Thyroid gland (tissue), 4 donors: ENCODE results near the gene VPS35L. TPM values are rescaled to one million over a fixed set of nuclear protein-coding genes. Genes with fewer than 3 reads are reported as not detected.

Experiments used
- DNase-seq, 2 donors: peaks; one replicate each; pipeline ENCODE4 v3.0.0-alpha.2; 2019
- H3K27ac ChIP-seq, 3 donors: fragments of 200-600 bp; sonication (generic); 1 replicate in 2 of 3; 2 replicates in 1 of 3; pipeline ENCODE4 v1.5.1; 2016 to 2019; ENCODE audit warnings: mild to moderate bottlenecking in 1 of 3, moderate library complexity in 1 of 3
- H3K27me3 ChIP-seq: fragments of 200-600 bp; sonication (generic); one replicate; pipeline ENCODE4 v1.5.1; 2019
- H3K36me3 ChIP-seq, 2 donors: fragments of 200-600 bp; sonication (generic); one replicate each; pipeline ENCODE4 v1.5.1; 2016 to 2019
- H3K4me1 ChIP-seq, 2 donors: fragments of 200-600 bp; sonication (generic); one replicate each; pipeline ENCODE4 v1.5.1; 2017 to 2019
- H3K4me3 ChIP-seq, 3 donors: fragments of 200-600 bp; sonication (generic); replicated peaks in 1 of 3; 1 replicate in 2 of 3; 2 replicates in 1 of 3; pipeline ENCODE4 v1.5.1; 2016; ENCODE audit warnings: mild to moderate bottlenecking in 1 of 3
- H3K9me3 ChIP-seq: fragments of 200-600 bp; sonication (generic); one replicate; pipeline ENCODE4 v1.5.1; 2017
- CTCF ChIP-seq, 6 experiments: fragments of 200-600 bp in 3 of 6; fragments of 450-650 bp in 3 of 6; sonication (generic) in 3 of 6; IDR thresholded peaks; one replicate each; pipeline ENCODE4 v1.5.1; 2016 to 2019; ENCODE audit warnings: antibody characterized with exemption in 6 of 6, mild to moderate bottlenecking in 2 of 6, inconsistent platforms in 1 of 6, moderate library complexity in 1 of 6
- POLR2A ChIP-seq, 2 donors: fragments of 450-650 bp; IDR thresholded peaks; one replicate each; pipeline ENCODE4 v1.6.1; 2017; ENCODE audit warnings: antibody characterized with exemption in 2 of 2, mild to moderate bottlenecking in 2 of 2, moderate library complexity in 1 of 2
- WGBS, 2 donors: methylation state at CpG; one replicate each; pipeline ENCODE4 v1.1.5; 2017; 5-methylcytosine and 5-hydroxymethylcytosine counted together
- intact Hi-C: fragments of 100-400 bp; cut with DNase I; formaldehyde crosslinking; loops from one replicate; pipeline ENCODE4 v1.15.1; 2023
- total RNA-seq, 4 donors: library from RNA; depleted of rRNA; stranded (reverse); fragments of >200 nt; gene quantifications; one replicate each; pipeline ENCODE4 v1.2.3, GENCODE V29; 2016

Gene VPS35L
- total RNA-seq, 4 donors from 2014 or later = 64.9 to 74.3 (median 68.8) TPM

- TF ChIP-seq CTCF (IDR thresholded peaks at IDR 0.05) (no peak), POLR2A (IDR thresholded peaks at IDR 0.05) (no peak)
- 80% methylated on average over 10 of the region's 10 CpGs for WGBS, 2 donors
- H3K27me3 ChIP-seq = no peaks in the 10 kb centered on the region
- no peak overlapping the region for H3K27ac ChIP-seq
- peaks cover 44 to 58% of the 10 kb centered on the region in 2 donors for H3K36me3 ChIP-seq
- H3K9me3 ChIP-seq = no peaks in the 10 kb centered on the region
- intact Hi-C loops = no loop called here
- H3K4me3 ChIP-seq = no peak overlapping the region
- DNase-seq = no peak
- H3K4me1 ChIP-seq = no peaks in the 10 kb centered on the region
Observed at GRCh38 chr16:19578378-19578971, 23.0 kb downstream of the VPS35L start.

- no peak overlapping the region for H3K27ac ChIP-seq
- WGBS, 2 donors = 74 to 80% methylated on average over 10 of the region's 10 CpGs
- no peak for TF ChIP-seq CTCF (IDR thresholded peaks at IDR 0.05)
- TF ChIP-seq POLR2A (IDR thresholded peaks at IDR 0.05) = no peak
- H3K27me3 ChIP-seq = no peaks in the 10 kb centered on the region
- intact Hi-C loops = no loop called here
- H3K4me1 ChIP-seq = no peaks in the 10 kb centered on the region
- no peak overlapping the region for H3K4me3 ChIP-seq
- no peaks in the 10 kb centered on the region for H3K9me3 ChIP-seq
- peaks cover 27 to 41% of the 10 kb centered on the region in 2 donors for H3K36me3 ChIP-seq
- no peak for DNase-seq
Observed at GRCh38 chr16:19582050-19582831, 26.7 kb downstream of the VPS35L start.

GRCh38 chr16:19583665-19584300 is 28.3 kb downstream of the VPS35L start:
- H3K27me3 ChIP-seq = no peaks in the 10 kb centered on the region

GRCh38 chr16:19588661-19589060 is 33.2 kb downstream of the VPS35L start:
- intact Hi-C loops = no loop called here
- DNase-seq = no peak
- WGBS, 2 donors = 78 to 89% methylated on average over 5 of the region's 5 CpGs
- no peak overlapping the region for H3K27ac ChIP-seq
- no peak for TF ChIP-seq CTCF (IDR thresholded peaks at IDR 0.05)
- TF ChIP-seq POLR2A (IDR thresholded peaks at IDR 0.05) = no peak
- H3K9me3 ChIP-seq = no peaks in the 10 kb centered on the region
- H3K27me3 ChIP-seq = no peaks in the 10 kb centered on the region
- peaks cover 7 to 14% of the 10 kb centered on the region in 2 donors for H3K36me3 ChIP-seq
- H3K4me3 ChIP-seq = no peak overlapping the region
- H3K4me1 ChIP-seq = no peaks in the 10 kb centered on the region

More at GRCh38 chr16:19583665-19584300, 28.3 kb downstream of the VPS35L start:
- no peak overlapping the region for H3K4me3 ChIP-seq
- DNase-seq = peak; percentile 12 to 32
- TF ChIP-seq CTCF (IDR thresholded peaks at IDR 0.05) (peak; percentile 55 to 83 (median 64)), POLR2A (IDR thresholded peaks at IDR 0.05) (no peak)
- no peak overlapping the region for H3K27ac ChIP-seq
- no peaks in the 10 kb centered on the region for H3K4me1 ChIP-seq
- 55 to 56% methylated on average over 5 of the region's 5 CpGs for WGBS, 2 donors
- peaks cover 27 to 33% of the 10 kb centered on the region in 2 donors for H3K36me3 ChIP-seq
- no peaks in the 10 kb centered on the region for H3K9me3 ChIP-seq
- intact Hi-C loops = no loop called here

- intact Hi-C loops = no loop called here
Observed at GRCh38 chr16:19589106-19589505, 33.6 kb downstream of the VPS35L start.

More at GRCh38 chr16:19589106-19589505, 33.6 kb downstream of the VPS35L start:
- Histone ChIP-seq H3K4me1 (no peaks in the 10 kb centered on the region), H3K9me3 (no peaks in the 10 kb centered on the region), H3K4me3 (no peak overlapping the region), H3K27ac (no peak overlapping the region), H3K27me3 (no peaks in the 10 kb centered on the region), H3K36me3 (peaks cover 7 to 14% of the 10 kb centered on the region in 2 donors)
- 91% methylated on average over 5 of the region's 5 CpGs for WGBS, 2 donors
- TF ChIP-seq CTCF (IDR thresholded peaks at IDR 0.05) = no peak
- TF ChIP-seq POLR2A (IDR thresholded peaks at IDR 0.05) = no peak
- DNase-seq = no peak
